ENCODE data around the gene GHRHR. TPM values are rescaled to one million over a fixed set of nuclear protein-coding genes. Genes with fewer than 3 reads are reported as not detected.

Gene GHRHR
- polyA plus RNA-seq, 6 donors from 2014 or later, result not detected

GRCh38 chr7:30932562-30932961, 31.2 kb upstream of the GHRHR start:
- Mint-ChIP-seq H3K4me1 (no peaks in the 10 kb centered on the region), H3K9me3 (peaks cover 0 to 6% (median 0%) of the 10 kb centered on the region in 7 donors), H3K4me3 (no peak overlapping the region), H3K27me3 (peaks cover 0 to 25% (median 10%) of the 10 kb centered on the region in 3 donors), H3K36me3 (no peaks in the 10 kb centered on the region), H3K27ac (no peak overlapping the region)
- DNase-seq, result no peak
- no peak for ATAC-seq (ENCODE audit: low read depth in 2 of 2)

- no peaks in the 10 kb centered on the region for H3K4me1 Mint-ChIP-seq
These were observed 30.4 kb upstream of the GHRHR start for GRCh38 chr7:30933124-30933974.

GRCh38 chr7:30934225-30934624, 29.5 kb upstream of the GHRHR start:
- Mint-ChIP-seq H3K4me3 (no peak overlapping the region), H3K9me3 (peaks cover 0 to 1% (median 0%) of the 10 kb centered on the region in 7 donors), H3K36me3 (no peaks in the 10 kb centered on the region), H3K27ac (no peak overlapping the region), H3K27me3 (peaks cover 0 to 27% (median 17%) of the 10 kb centered on the region in 3 donors), H3K4me1 (no peaks in the 10 kb centered on the region)
- no peak for DNase-seq
- no peak for ATAC-seq (ENCODE audit: low read depth in 2 of 2)

More at GRCh38 chr7:30933124-30933974, 30.4 kb upstream of the GHRHR start:
- ATAC-seq (ENCODE audit: low read depth in 2 of 2) (no peak), DNase-seq (no peak)
- Mint-ChIP-seq H3K27ac (no peak overlapping the region), H3K36me3 (no peaks in the 10 kb centered on the region), H3K9me3 (no peaks in the 10 kb centered on the region), H3K27me3 (peaks cover 0 to 31% (median 16%) of the 10 kb centered on the region in 3 donors), H3K4me3 (no peak overlapping the region)

- H3K9me3 Mint-ChIP-seq, result peaks cover 0 to 6% (median 3%) of the 10 kb centered on the region in 7 donors
- no peak overlapping the region for H3K4me3 Mint-ChIP-seq
- no peaks in the 10 kb centered on the region for H3K4me1 Mint-ChIP-seq
- H3K27me3 Mint-ChIP-seq, result peaks cover 7 to 34% (median 24%) of the 10 kb centered on the region in 3 donors
- no peaks in the 10 kb centered on the region for H3K36me3 Mint-ChIP-seq
- peak overlapping the region in 1 of 6 donors; percentile 33 for H3K27ac Mint-ChIP-seq
- ATAC-seq (ENCODE audit: low read depth in 2 of 2) (no peak), DNase-seq (no peak)
These were observed 28.8 kb upstream of the GHRHR start for GRCh38 chr7:30934732-30935568.

- ATAC-seq (ENCODE audit: low read depth in 2 of 2), result no peak
- H3K27ac Mint-ChIP-seq, result no peak overlapping the region
- H3K36me3 Mint-ChIP-seq, result no peaks in the 10 kb centered on the region
- H3K27me3 Mint-ChIP-seq, result peaks cover 13 to 34% (median 30%) of the 10 kb centered on the region in 3 donors
- H3K4me3 Mint-ChIP-seq, result no peak overlapping the region
- peaks cover 0 to 6% (median 3%) of the 10 kb centered on the region in 7 donors for H3K9me3 Mint-ChIP-seq
- H3K4me1 Mint-ChIP-seq, result no peaks in the 10 kb centered on the region
- DNase-seq, result no peak
These were observed 28.2 kb upstream of the GHRHR start for GRCh38 chr7:30935569-30935877.

GRCh38 chr7:30936650-30937245, 27.0 kb upstream of the GHRHR start:
- Mint-ChIP-seq H3K4me3 (no peak overlapping the region), H3K4me1 (no peaks in the 10 kb centered on the region), H3K9me3 (peaks cover 0 to 6% (median 3%) of the 10 kb centered on the region in 7 donors), H3K27me3 (peaks cover 20 to 41% (median 40%) of the 10 kb centered on the region in 3 donors), H3K36me3 (no peaks in the 10 kb centered on the region), H3K27ac (no peak overlapping the region)
- no peak for ATAC-seq (ENCODE audit: low read depth in 2 of 2)
- DNase-seq, result no peak

GRCh38 chr7:30937416-30937815, 26.3 kb upstream of the GHRHR start:
- Mint-ChIP-seq H3K27ac (no peak overlapping the region), H3K36me3 (no peaks in the 10 kb centered on the region), H3K4me1 (no peaks in the 10 kb centered on the region), H3K4me3 (no peak overlapping the region), H3K9me3 (peaks cover 0 to 6% (median 3%) of the 10 kb centered on the region in 7 donors), H3K27me3 (peaks cover 24 to 47% (median 40%) of the 10 kb centered on the region in 3 donors)
- no peak for DNase-seq
- ATAC-seq (ENCODE audit: low read depth in 2 of 2), result no peak

- Mint-ChIP-seq H3K9me3 (peaks cover 0 to 6% (median 5%) of the 10 kb centered on the region in 7 donors), H3K27me3 (peaks cover 24 to 48% (median 40%) of the 10 kb centered on the region in 3 donors), H3K4me3 (no peak overlapping the region), H3K4me1 (no peaks in the 10 kb centered on the region), H3K27ac (no peak overlapping the region), H3K36me3 (no peaks in the 10 kb centered on the region)
- no peak for ATAC-seq (ENCODE audit: low read depth in 2 of 2)
- DNase-seq, result peak; percentile 21
These were observed 25.1 kb upstream of the GHRHR start for GRCh38 chr7:30938435-30939316.

GRCh38 chr7:30941582-30942323, 22.0 kb upstream of the GHRHR start:
- ATAC-seq (ENCODE audit: low read depth in 2 of 2) (no peak), DNase-seq (no peak)
- H3K4me1 Mint-ChIP-seq, result no peaks in the 10 kb centered on the region
- no peak overlapping the region for H3K27ac Mint-ChIP-seq
- no peak overlapping the region for H3K4me3 Mint-ChIP-seq
- H3K9me3 Mint-ChIP-seq, result peaks cover 3 to 31% (median 15%) of the 10 kb centered on the region in 7 donors
- H3K27me3 Mint-ChIP-seq, result peaks cover 24 to 41% (median 34%) of the 10 kb centered on the region in 3 donors
- H3K36me3 Mint-ChIP-seq, result no peaks in the 10 kb centered on the region

- Mint-ChIP-seq H3K27ac (no peak overlapping the region), H3K36me3 (no peaks in the 10 kb centered on the region), H3K4me3 (no peak overlapping the region), H3K9me3 (peaks cover 8 to 61% (median 12%) of the 10 kb centered on the region in 7 donors), H3K27me3 (peaks cover 18 to 30% (median 23%) of the 10 kb centered on the region in 3 donors), H3K4me1 (no peaks in the 10 kb centered on the region)
- DNase-seq (no peak), ATAC-seq (ENCODE audit: low read depth in 2 of 2) (no peak)
These were observed 13.6 kb upstream of the GHRHR start for GRCh38 chr7:30950197-30950596.

- DNase-seq (no peak), ATAC-seq (ENCODE audit: low read depth in 2 of 2) (no peak)
- no peak overlapping the region for H3K4me3 Mint-ChIP-seq
- peaks cover 8 to 55% (median 15%) of the 10 kb centered on the region in 7 donors for H3K9me3 Mint-ChIP-seq
- H3K27me3 Mint-ChIP-seq, result peaks cover 15 to 28% (median 20%) of the 10 kb centered on the region in 3 donors
- H3K36me3 Mint-ChIP-seq, result peaks cover 4 to 9% of the 10 kb centered on the region in 2 donors
- H3K4me1 Mint-ChIP-seq, result no peaks in the 10 kb centered on the region
- no peak overlapping the region for H3K27ac Mint-ChIP-seq
These were observed 8.8 kb upstream of the GHRHR start for GRCh38 chr7:30954914-30955313.

- H3K27me3 Mint-ChIP-seq, result peaks cover 17 to 26% (median 20%) of the 10 kb centered on the region in 3 donors
- no peak overlapping the region for H3K27ac Mint-ChIP-seq
- H3K9me3 Mint-ChIP-seq, result peaks cover 4 to 50% (median 15%) of the 10 kb centered on the region in 7 donors
- peaks cover 4 to 9% of the 10 kb centered on the region in 2 donors for H3K36me3 Mint-ChIP-seq
- ATAC-seq (ENCODE audit: low read depth in 2 of 2) (no peak), DNase-seq (no peak)
- H3K4me3 Mint-ChIP-seq, result no peak overlapping the region
- H3K4me1 Mint-ChIP-seq, result no peaks in the 10 kb centered on the region
These were observed 7.0 kb upstream of the GHRHR start for GRCh38 chr7:30956704-30957103.
